HL-60/S4 (cell line): ENCODE results near the gene AS3MT.
"Not testable (repeated sequence)": the region's sequence is repeated elsewhere in the genome, so short reads cannot be mapped to it uniquely, and the experiment has no call there.

Source experiments
- in situ Hi-C: fragments of 300-500 bp; cut with MboI; formaldehyde crosslinking; loops from 2 replicates; pipeline ENCODE4 v1.14.3; 2022; ENCODE audit warnings: low sequenced_read_pairs

Gene AS3MT

GRCh38 chr10:102853237-102853636 lies 16.0 kb upstream of the AS3MT start:
- in situ Hi-C loops: not testable (repeated sequence)

- in situ Hi-C loops: not testable (repeated sequence)
These were observed 13.4 kb upstream of the AS3MT start for GRCh38 chr10:102855731-102856436.

- in situ Hi-C loops: no loop called here
These were observed 12.4 kb upstream of the AS3MT start for GRCh38 chr10:102856758-102857424.

- in situ Hi-C loops: no loop called here
These were observed 9.4 kb upstream of the AS3MT start for GRCh38 chr10:102859911-102860310.

- in situ Hi-C loops: no loop called here
These were observed 5.6 kb upstream of the AS3MT start for GRCh38 chr10:102863660-102864059.

GRCh38 chr10:102865620-102866019 lies 3.6 kb upstream of the AS3MT start:
- in situ Hi-C loops: no loop called here

- in situ Hi-C loops: no loop called here
These were observed 386 bp upstream of the AS3MT start for GRCh38 chr10:102868911-102869257.

GRCh38 chr10:102870221-102870620 lies 951 bp downstream of the AS3MT start:
- in situ Hi-C loops: no loop called here

GRCh38 chr10:102872163-102872562 lies 2.9 kb downstream of the AS3MT start:
- in situ Hi-C loops: no loop called here

- in situ Hi-C loops: no loop called here
These were observed 7.5 kb downstream of the AS3MT start for GRCh38 chr10:102876747-102877153.

GRCh38 chr10:102878629-102879028 lies 9.4 kb downstream of the AS3MT start:
- in situ Hi-C loops: no loop called here

- in situ Hi-C loops: no loop called here
These were observed 11.0 kb downstream of the AS3MT start for GRCh38 chr10:102880256-102880655.

- in situ Hi-C loops: no loop called here
These were observed 18.8 kb downstream of the AS3MT start for GRCh38 chr10:102888048-102888447.

- in situ Hi-C loops: loop anchor here (5.0 kb wide), 1 partner anchor 62 kb away; no protein-coding TSS in a partner anchor
These were observed 25.4 kb downstream of the AS3MT start for GRCh38 chr10:102894466-102895213.

- in situ Hi-C loops: loop anchor here (10.0 to 25.0 kb wide), 2 partner anchors 165 to 587 kb away; partner anchors contain the start of genes CALHM3 and NEURL1
These were observed 30.7 kb downstream of the AS3MT start for GRCh38 chr10:102900006-102900405.

GRCh38 chr10:102904346-102904745 lies 35.1 kb downstream of the AS3MT start:
- in situ Hi-C loops: loop anchor here (10.0 to 25.0 kb wide), 2 partner anchors 170 to 583 kb away; partner anchors contain the start of genes CALHM3 and NEURL1

GRCh38 chr10:102906507-102906906 lies 37.2 kb downstream of the AS3MT start:
- in situ Hi-C loops: loop anchor here (10.0 to 25.0 kb wide), 2 partner anchors 172 to 581 kb away; partner anchors contain the start of genes CALHM3 and NEURL1

- in situ Hi-C loops: loop anchor here (5.0 to 25.0 kb wide), 3 partner anchors 148 to 573 kb away; partner anchors contain the start of genes CALHM3, NEURL1 and RPEL1
These were observed 45.5 kb downstream of the AS3MT start for GRCh38 chr10:102914781-102915180.

GRCh38 chr10:102916173-102916572 lies 46.9 kb downstream of the AS3MT start:
- in situ Hi-C loops: loop anchor here (5.0 to 25.0 kb wide), 3 partner anchors 146 to 571 kb away; partner anchors contain the start of genes CALHM3, NEURL1 and RPEL1

GRCh38 chr10:102917314-102917961 lies 48.2 kb downstream of the AS3MT start:
- in situ Hi-C loops: loop anchor here (5.0 to 25.0 kb wide), 3 partner anchors 145 to 570 kb away; partner anchors contain the start of genes CALHM3, NEURL1 and RPEL1
